Left hindlimb (tissue), 1 donor: ENCODE results near the gene BID.

Source experiments
- DNase-seq: peaks from one replicate; pipeline ENCODE4 v3.0.0-alpha.2; 2018

Gene BID

DNA sequence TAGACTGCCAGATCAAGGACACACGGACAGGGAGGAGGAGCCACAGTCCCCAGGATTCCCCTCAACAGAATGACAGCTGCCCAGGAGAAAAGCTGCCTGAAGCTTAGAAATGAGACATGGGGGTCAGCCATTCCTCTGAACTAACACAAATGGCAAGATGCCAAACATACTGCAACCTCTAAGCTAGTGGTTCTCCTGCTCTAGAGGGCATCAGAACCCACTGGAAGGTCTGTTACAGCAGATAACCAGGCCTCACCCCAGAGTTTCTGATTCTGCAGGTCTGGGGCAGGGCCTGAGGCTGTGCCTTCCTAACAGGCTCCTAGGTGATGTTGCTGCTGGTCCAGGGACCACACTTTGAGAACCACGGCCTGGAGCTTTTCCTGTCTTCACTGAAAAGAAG lies 28.6 kb upstream of the BID start:
- no peak for DNase-seq

DNA sequence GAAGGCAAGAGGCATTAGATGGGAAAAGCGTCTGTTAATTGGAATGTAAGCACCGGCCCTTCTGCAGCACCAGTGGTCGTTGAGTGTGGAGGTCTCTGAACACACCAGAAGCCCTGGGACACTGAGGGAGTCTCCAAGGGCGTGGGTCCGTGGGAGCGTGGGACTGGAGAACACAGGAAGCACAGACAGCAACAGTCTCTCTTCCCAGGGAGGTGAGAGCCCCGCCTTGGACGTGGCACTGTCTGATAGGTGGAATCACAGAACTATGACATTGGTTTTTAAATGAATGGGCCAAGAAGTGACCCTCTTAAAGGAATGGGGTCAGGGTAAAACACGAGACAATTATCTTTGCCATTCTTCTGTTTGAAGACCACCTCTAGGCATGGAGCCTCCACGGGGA lies 28.1 kb upstream of the BID start:
- no peak for DNase-seq

DNA sequence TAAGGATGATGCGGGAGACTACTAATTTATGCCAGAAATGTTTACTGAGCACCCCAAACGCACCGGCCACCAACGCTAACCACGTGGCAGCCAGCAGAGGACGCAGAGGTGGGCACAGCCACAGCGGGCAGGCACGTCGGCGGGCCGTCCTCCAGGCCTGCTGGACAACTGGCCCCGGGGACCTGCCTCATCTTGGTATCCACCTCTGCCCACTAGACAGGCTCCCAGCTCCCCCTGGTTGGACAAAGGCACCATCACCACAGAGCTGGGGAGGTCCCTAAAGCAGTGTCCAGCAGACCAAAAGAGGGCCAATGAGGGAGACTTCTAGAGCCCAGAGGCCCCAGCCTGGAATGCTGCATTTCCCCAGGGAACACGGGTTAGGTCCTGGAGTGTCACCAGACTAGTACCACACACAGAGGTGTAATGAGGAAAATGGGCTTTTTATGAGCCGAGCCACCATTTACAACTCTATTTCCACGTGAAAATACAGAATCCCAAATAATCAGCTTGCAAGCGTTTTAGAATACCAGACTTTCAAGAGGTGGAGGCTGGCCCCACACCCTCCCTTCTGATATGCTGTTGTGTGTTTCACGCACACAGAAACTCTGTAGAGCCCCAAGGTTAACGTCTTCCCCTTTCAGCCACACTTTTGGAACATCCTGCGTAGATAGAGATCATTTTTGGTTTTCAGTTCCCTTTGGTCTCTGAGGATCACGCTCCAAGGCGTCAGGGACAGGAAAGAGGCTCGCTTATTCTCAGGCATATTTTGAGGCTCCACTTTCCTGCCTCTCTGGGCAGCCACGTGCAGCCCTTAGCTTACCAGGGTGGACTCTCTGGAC lies 23.7 kb upstream of the BID start:
- DNase-seq, result no peak

DNA sequence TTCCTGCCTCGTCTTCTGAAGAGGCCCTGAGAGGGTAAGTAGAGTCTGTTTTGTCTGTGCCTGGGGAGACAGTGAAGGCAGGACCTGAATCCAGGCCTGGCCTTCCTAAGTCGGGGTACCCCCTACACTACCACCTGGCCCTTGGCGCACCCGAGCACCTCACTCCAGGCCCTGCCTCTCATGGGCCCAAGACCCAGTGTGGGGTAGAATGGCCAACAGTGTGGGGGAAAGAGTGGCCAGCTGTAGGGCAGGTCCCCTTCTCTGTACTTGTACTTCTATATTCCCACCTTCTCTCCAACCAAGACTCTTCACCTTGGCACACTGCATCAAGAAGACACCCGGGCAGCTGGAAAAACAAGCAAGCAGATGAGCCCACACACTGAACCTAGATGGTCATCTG lies 22.4 kb upstream of the BID start:
- DNase-seq, result no peak

DNA sequence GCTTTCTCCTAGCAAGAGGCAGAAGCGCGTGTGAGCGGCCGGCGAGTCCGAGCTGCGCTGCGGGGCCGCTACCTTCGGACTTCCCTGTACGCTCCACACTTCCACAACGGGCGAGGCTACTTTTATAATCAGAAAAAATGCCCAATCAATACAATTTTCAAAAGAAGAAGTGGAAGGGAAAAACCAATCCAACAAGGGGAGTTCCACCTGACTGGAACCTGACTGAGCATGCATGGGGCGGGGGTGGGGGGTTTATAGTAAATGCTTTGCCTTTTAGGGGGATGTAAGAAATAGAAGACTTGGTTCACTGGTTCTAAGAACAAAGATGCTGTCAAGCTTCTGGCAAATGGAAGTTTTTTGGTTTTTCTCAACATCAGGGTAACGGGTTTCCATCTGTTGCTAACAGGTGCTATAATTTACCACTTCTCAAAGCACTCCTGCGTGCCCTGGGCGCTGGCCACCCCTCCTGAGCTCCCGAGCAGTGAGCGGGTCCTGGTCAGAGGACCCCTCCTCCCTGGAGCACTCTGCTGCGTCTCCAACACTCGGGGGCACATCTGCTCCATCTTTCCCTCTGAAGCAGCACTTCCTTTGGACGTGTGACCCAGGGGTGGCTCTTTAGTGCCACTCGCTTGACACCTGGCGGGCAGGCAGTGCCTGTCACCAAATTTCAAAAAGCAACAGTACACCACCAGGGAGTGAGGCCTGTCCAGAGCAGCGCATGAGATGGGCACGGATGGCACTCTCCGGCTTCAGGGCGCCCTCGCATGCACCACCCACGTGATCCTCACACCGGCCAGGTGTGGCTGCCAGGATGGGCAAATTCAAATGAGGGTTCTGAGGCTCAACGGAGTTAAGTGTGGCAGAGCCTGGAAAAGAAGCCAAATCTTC lies 21.6 kb upstream of the BID start:
- DNase-seq, result no peak

DNA sequence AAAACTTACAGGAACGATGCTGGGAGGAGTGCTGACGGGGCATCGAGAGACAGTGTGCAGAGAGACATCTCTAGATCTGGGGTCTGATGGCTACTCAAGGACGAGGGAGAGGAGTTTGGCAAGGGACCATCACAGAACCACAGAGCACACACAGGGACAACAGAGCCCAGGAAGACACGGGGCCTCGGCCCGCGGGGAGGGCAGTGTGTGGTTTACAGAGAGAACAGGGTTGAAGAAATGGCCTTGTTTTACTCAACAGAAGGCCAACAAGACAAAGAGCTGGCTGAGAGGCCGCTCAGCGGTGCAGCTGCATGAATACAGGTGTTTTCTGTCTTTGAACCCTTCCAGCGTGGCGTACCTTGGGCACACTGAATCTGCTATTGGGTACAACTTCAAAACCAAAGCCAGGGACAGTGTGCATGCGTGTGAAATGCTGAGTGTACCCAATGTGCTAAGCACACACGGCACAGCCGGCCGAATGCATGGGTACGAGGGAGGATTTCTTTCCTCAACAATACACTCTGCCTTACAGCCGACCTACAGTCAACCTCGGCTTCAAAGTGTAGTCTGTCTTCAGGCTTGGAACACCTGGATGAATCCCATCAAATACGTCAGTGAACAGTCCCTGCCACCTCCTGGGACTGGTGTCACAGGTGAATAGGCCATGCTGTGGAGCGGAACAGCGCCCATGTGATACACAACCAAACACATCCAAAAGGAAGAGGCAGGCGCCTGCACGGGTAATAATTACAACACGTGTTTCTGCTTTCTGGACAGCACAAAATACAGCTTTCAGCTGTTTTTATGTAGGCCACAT lies 20.7 kb upstream of the BID start:
- no peak for DNase-seq

DNA sequence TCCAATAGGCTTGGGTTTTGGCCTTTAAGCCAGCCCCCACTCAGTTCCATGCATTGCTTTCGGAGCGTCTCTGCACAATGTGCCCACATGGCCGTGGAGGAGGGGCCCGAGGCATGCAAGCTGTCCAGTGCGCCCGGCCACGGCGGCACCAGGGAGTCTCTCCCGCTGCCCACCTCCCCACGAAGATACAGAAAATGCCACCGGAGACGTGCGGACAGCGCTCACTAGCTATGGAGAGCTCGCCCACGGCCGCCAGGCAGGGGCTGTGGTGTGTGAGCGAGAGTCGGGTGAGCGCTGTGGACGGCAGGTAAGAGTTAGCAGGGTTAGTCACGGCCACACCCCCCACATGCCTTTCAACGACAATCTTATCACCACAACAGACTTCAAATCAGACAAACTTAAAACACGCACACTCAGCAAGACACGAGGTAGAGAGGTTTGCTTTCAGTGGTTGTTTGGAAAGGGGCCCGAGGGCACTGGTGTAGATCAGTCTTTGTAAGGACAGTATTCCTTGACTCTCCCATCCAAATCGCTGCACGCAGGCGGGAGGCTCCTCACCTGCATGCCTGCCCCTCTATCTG lies 18.7 kb upstream of the BID start:
- DNase-seq, result no peak

DNA sequence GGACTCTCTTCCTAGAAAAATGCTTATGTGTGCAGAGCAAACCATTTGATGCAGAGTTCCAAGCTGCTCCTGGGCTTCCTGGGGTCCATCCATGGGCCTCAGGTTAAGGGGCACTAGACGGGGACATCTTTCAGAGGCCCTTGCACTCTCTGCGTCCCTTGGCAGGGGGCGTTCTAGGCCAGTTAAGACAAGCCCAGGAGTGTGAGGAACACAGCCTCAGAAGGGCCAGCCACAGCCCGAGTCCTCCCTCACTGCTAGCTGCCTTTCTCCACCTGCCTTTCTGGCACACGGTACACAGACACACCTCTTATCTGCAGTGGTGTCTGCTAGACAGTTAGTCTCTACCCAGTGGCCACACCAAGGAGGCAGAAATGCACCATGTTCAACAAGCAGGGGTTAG lies 18.0 kb upstream of the BID start:
- no peak for DNase-seq

DNA sequence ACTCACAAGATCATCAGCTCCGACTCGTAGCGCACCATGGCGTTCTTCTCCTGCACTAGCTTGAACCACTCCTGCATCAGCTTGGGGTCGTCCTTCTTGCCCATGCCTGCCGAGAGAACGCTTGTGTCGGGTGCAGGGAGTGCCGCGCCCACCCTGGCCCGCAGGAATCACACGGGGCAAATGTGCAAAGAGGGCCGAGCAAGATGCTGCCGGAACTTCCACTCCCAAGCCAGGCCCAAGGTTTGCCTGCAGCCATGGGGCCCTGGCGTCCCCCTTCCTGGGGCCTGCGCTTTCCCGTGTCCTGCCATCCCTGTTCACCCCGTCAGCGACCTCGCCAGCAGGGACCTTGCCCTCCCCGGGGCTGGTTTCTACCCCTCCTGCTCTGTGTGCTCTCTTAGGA lies 16.9 kb upstream of the BID start:
- DNase-seq, result no peak

DNA sequence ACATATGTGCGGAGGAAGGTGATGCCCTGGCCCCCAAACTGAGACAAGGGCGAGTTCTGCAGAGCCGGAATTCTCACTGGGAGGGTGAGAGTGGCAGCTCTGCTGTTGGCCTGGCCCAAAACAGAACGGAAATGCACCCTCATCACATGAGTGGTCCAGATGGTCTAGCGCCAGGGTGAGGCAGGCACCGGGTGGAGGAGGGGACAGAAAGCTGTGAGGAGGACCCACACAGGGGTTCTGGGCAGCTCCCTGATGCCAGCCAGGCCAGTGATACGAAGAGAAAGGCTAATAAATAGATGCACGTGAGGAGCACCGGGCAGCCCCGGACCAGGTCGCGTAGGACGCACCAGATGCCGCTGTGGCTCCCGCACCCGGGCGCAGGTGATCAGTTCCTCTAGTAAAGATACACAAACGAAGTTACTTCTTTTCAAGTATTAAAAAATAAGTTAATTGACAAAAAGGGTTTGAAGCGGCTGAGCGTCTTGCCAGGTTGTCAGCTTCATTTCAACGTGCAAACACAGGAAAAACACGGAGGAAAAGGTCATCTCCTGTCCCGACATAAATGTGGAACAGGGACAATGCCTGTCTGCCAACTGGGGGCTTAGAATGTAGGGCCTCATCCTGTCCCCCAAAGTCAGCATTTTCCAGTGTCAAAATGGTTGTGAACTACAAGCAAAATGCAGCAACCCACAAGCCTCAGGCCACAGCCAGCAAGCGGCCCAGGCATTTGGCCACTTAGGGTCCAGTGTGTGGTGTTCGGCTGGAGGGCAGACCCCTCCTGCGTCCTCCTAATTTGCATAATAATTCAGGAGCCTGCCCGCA lies 15.3 kb upstream of the BID start:
- DNase-seq, result no peak

DNA sequence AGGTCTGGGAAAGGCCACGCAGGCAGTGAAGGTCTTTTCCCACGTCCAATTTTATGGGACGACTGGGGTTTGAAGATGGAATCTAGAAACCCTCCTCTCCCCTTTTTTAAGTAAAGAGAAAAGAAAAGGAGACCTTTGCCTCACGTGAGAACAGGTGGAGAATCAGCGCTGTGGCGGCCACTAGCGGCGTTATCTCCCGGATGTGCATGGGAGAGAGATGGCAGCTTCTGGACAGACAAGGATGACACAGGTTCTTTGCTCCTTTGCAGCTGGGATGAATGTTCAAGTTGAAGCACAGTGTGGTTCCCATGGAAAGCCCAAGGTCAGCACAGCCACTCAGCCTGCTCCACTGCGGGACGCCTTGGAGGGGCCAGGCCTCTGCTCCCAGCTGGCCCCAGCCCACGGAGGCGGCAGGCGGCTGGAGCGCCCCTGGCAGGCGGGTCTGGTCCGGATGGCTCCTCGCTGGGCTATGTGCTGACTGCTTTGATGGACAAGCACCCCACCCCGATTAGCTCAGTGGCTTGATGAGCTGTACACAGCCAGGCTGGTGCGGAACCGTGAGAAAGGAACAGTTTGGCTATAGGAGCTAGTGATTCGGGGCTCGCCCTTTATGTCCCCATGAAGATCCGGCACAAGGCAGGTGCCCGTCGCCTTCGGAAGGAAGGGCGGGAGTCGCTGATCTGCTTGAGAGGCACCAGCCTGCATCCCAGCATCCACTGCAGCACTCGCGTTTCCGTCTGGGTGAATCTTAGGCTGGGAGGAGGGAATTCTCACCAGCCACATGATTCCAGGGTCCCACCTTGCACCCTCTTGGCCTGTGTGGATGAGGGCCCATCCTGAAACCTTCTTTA lies 14.5 kb upstream of the BID start:
- DNase-seq, result no peak

DNA sequence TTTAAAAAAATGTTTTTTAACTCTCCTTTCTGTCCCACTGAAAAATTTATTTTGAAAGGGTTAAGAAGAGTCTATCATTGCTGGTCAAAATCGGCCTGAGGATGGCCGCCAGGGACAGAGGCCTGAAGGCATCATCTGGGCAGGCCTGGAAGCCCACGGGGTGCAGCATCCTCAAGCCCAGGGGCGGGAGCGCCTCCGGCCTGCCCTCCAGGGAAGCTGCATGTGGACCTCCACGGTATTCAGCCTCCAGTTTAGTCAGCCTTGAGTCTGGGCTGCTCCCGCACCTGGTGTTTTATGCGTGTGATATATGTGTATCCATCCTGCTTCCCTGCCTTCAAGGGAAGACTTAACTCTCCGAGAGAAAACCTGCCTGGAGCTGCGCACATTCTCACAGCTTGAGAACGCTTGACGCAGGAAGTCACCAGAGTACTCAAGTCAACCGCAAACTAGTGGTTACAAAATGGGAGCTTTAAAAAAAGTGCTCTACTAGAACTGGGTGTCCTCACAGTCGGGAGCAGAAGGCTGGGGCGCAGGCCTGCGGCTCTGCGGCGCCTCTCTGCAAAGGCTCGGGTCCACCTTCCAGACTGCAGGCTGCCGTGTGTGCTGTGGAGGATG lies 13.6 kb upstream of the BID start:
- DNase-seq, result no peak

DNA sequence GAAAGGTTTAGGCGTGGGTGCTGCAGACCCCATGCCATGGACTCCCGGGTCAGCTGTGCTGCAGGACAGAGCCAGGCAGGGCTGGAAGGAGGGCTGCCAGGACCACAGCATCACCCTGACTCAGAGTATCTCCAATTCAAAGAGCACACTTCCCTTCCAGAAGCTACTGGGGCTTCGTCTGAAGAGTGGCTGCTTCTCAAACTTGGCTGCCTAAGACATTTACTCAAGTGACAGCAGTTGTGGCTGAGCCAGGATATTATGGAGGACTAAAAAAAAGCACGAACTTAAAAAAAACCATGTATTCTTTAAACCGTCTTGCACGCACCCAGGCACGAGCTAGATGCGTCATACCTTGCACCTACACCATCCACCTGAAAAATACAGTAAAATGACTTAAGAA lies 13.0 kb upstream of the BID start:
- DNase-seq, result no peak

DNA sequence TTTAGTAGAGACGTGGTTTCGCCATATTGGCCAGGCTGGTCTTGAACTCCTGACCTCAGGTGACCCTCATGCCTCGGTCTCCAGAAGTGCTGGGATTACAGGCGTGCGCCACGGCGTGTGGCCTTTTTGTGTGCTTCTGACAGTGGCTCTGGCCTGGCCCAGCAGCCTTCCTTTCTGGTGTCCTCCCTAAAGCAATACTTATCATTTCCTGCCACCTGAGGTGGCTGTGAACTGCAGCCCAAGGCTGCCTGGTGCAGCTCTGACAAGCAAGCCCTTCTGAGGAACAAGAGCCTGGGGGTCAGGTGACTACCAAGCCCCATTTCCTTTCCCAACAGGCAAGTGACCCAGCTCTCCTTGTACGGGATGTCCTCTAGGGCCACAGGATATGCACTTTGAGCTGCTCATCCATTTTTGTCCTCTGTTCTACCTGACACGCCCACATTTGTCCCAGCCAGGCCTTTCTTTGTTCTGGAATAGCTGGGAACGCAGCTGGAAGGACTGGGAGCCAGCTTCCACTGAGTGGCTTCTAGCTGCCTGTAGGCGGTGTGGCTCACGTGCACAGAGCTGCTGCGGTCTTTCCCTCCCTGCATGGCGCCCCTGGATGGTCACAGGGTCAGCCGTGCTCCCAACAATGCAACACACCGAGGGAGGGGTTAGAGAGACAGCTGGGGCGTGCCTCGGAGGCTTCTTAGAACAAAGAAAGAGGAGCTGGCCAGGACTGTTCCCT lies 12.3 kb upstream of the BID start:
- no peak for DNase-seq

DNA sequence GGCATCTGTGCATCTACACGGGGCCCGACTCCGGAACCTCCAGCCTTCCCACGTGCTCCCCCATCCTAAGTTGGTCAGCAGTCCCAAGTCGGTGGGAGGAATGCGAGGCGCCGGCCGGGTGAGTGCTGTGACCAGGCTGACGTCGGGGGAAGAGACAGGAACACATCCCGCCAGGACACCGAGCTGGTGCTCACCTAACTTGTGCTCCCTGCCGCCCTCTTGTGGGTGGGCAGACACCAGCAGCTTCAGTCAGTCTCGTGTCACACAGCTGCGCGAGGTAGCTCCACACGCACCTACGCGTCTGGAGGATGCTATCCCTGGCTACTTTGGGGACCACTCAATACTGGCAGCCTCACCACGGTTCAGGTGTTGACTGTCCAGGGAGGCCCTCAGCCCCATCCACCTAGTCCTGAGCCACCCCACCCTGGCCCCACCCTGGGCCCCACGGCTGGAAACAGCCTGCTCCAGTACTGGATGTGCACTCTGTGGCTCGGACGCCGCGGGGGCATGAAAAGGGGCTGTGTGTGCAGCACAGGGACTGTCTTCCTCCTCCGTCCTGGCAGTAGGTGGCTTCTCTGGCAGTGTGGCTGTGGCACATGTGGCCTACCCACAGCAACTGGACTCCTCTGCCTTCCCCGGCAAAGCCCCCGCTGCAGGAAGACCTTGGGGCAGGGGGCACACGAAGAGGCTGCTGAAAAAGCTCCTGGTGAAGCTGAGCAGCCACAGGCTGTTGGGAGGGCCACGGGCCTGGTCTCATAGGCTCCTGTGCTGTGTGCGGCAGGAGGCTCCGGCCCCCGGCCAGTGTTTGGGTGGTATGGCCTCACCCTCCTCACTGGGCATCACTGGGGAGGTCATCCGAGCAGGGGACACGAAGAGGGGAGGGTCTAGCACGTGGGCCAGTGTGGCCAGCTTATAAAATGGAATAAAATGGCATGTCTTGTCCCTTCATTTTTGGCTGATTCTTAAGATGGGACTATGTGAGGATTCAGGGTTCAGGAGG lies 11.2 kb upstream of the BID start:
- no peak for DNase-seq

DNA sequence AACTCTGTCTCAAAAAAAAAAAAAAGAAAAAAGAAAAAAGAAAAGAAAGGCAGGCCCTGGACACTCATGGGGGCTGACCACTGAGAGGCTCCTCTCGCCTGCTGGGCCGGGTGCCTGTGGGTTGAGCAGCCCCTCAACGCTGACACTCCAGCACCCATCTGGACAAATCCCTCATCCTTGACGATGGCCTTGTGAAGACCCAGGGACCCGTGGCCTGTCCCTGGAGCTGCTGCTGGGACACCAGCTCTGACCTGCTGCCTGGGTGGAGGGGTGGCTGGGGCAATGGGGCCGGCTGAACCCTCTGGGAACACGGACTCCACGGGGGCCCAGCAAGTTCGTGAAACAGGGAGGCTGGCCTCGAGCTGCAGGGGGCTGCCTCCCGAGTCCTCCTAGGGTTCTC lies 10.5 kb upstream of the BID start:
- no peak for DNase-seq

DNA sequence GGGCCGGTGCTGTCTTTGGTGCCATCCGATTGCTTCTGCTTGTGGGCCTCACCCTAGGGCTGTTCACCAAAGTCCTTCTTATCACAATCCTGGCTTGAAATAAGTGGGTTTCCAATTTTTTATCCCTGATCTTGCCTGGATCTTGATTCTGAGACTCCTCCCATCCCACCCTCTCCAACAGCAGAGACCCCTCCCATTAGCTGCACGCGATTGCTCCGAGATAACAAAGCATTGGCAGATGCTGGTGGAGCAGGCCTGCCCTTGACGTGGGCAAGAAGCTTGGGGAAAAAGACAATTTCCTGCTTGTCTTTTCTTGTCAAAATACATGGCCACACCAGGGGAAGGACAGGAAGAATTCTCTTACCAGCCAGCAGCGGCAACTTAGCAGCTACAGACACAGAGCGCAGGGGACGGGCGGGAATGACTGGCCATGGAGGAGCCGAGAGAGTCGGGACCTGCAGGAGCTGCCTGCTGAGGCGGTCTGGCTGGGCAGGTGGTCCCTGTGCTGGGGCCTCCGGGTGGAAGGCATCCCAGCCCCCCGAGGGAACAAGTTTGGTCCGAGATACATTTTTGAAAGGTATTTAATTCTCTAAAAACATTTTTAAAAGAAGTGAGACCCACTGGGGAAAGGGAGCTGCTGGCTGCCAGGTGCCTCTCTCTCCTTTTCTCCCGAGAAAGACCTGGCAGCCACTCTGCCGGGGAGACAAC lies 9.7 kb upstream of the BID start:
- DNase-seq, result no peak

DNA sequence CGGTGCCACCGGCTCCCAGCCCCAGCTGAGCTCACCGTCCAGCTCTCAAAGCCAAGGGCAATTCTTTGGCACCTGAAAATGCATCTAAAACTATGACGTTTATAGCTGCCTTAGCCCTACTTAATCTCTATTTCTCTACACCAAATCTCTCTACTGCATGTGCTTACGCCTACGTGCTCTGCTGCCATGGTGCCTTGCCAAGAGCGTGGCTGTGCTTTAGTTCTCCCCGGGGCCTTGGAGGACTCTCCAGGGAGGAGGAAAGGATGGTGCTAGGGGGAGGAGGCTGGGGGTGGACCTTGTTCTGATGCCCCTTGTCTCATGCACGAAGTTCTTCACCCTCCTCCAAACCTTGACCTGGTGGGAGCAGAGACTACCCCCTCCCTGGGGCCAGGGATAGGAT lies 9.0 kb upstream of the BID start:
- DNase-seq, result no peak
